CD8-positive, alpha-beta memory T cell (primary cell): ENCODE measurements around the gene IRX2. TPM values are rescaled to one million over a fixed set of nuclear protein-coding genes. Genes with fewer than 3 reads are reported as not detected.

Experiments used
- CTCF ChIA-PET: fragments of 350-600 bp; sonication (Branson Sonifier 250); formaldehyde crosslinking; loops from one replicate; lab custom pipeline; 2021; ENCODE audit warnings: antibody characterized with exemption; lab: Charles Lee
- POLR2A ChIA-PET: fragments of 350-600 bp; sonication (Branson Sonifier 250); formaldehyde crosslinking; loops from one replicate; lab custom pipeline; 2021; ENCODE audit warnings: antibody characterized with exemption; lab: Charles Lee
- DNase-seq, 5 donors: peaks; one replicate each; pipeline versions ENCODE4 v3.0.0 to v3.0.0-alpha.2; 2020 to 2022; ENCODE audit warnings: mixed read lengths in 1 of 5
- H3K27ac ChIP-seq: one replicate; pipeline ENCODE4 v1.7.0; 2013; ENCODE audit warnings: low read depth, mild to moderate bottlenecking, low read length, moderate library complexity
- H3K27me3 ChIP-seq: 2 replicates; pipeline ENCODE4 v1.7.0; 2013; ENCODE audit warnings: low read length, mild to moderate bottlenecking; ENCODE audit not compliant: insufficient read depth, poor library complexity, severe bottlenecking
- H3K36me3 ChIP-seq: 2 replicates; pipeline ENCODE4 v1.7.0; 2013; ENCODE audit warnings: mild to moderate bottlenecking, low read length, moderate library complexity; ENCODE audit not compliant: insufficient read depth
- H3K4me1 ChIP-seq: 2 replicates; pipeline ENCODE4 v1.7.0; 2013; ENCODE audit warnings: mild to moderate bottlenecking, low read length, moderate library complexity; ENCODE audit not compliant: insufficient read depth
- H3K4me3 ChIP-seq: 2 replicates; pipeline ENCODE4 v1.7.0; 2013; ENCODE audit warnings: mild to moderate bottlenecking, low read length
- H3K9me3 ChIP-seq: 2 replicates; pipeline ENCODE4 v1.7.0; 2013; ENCODE audit warnings: mild to moderate bottlenecking, low read length
- H3K27ac Mint-ChIP-seq, 8 donors: one replicate each; pipeline ENCODE4 v1.8.0; 2020 to 2021; ENCODE audit warnings: mixed read lengths in 8 of 8, mild to moderate bottlenecking in 6 of 8, inconsistent platforms in 3 of 8, moderate library complexity in 3 of 8
- H3K27me3 Mint-ChIP-seq, 2 donors: one replicate each; pipeline ENCODE4 v1.8.0; 2020 to 2021; ENCODE audit warnings: mixed read lengths in 2 of 2, mild to moderate bottlenecking in 1 of 2, moderate library complexity in 1 of 2
- H3K36me3 Mint-ChIP-seq, 3 donors: one replicate each; pipeline ENCODE4 v1.8.0; 2020 to 2021; ENCODE audit warnings: mixed read lengths in 3 of 3, inconsistent platforms in 1 of 3, mild to moderate bottlenecking in 1 of 3
- H3K4me1 Mint-ChIP-seq, 3 donors: one replicate each; pipeline ENCODE4 v1.8.0; 2020 to 2021; ENCODE audit warnings: mixed read lengths in 3 of 3, inconsistent platforms in 1 of 3, mild to moderate bottlenecking in 1 of 3
- H3K4me3 Mint-ChIP-seq, 7 donors: one replicate each; pipeline ENCODE4 v1.8.0; 2020 to 2021; ENCODE audit warnings: mixed read lengths in 7 of 7, mild to moderate bottlenecking in 6 of 7, moderate library complexity in 4 of 7, inconsistent platforms in 2 of 7
- H3K9me3 Mint-ChIP-seq, 5 donors: one replicate each; pipeline ENCODE4 v1.8.0; 2020 to 2022; ENCODE audit warnings: mixed read lengths in 5 of 5, mild to moderate bottlenecking in 3 of 5, moderate library complexity in 2 of 5, inconsistent platforms in 1 of 5
- polyA plus RNA-seq: library from polyadenylated mRNA; unstranded; fragments of 300-500 nt; fragmentation: Illumina TruSeq; gene quantifications from one replicate; pipeline ENCODE4 v1.2.3, GENCODE V29; 2021
- total RNA-seq, 2 experiments: library from RNA; stranded (reverse); gene quantifications; one replicate each; pipeline ENCODE4 v1.2.3, GENCODE V29; 2021

Gene IRX2
- total and polyA plus RNA-seq, 3 experiments from 2014 or later: not detected

DNA sequence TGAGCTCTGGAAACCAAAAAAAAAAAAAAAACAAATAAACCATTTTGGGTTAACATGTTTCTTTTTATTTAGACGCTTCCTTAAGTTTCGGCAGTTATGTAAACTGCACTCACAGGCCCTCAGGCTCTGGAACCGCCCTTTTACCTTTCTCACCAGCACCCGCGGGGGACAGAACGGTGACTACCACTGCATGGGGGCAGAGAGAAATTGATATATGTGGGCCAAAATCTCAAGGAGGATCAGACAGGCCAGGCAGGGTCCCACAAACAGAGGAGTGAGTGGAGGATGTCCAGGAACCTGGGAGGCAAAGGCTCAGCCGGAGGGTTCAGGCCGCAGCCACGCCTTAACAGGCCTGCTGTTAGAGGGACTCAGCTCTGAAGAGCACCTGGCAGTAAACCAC, 54.4 kb downstream of the IRX2 start:
- H3K36me3 Mint-ChIP-seq: no peaks in the 10 kb centered on the region
- H3K27me3 Mint-ChIP-seq: no peaks in the 10 kb centered on the region
- H3K4me1 ChIP-seq: no peaks in the 10 kb centered on the region
- POLR2A ChIA-PET: no interaction called here
- no peak overlapping the region for H3K4me3 Mint-ChIP-seq
- no peak overlapping the region for H3K4me3 ChIP-seq
- no peak overlapping the region for H3K27ac ChIP-seq
- H3K27me3 ChIP-seq: no peaks in the 10 kb centered on the region
- peaks cover 2 to 12% (median 6%) of the 10 kb centered on the region in 5 donors for H3K9me3 Mint-ChIP-seq
- no peak overlapping the region for H3K27ac Mint-ChIP-seq
- H3K9me3 ChIP-seq: no peaks in the 10 kb centered on the region
- no peak for DNase-seq
- CTCF ChIA-PET: no interaction called here
- no peaks in the 10 kb centered on the region for H3K4me1 Mint-ChIP-seq
- no peaks in the 10 kb centered on the region for H3K36me3 ChIP-seq
